HepG2 (cell line): ENCODE measurements around the gene ADIPOR2. TPM values are rescaled to one million over a fixed set of nuclear protein-coding genes. Genes with fewer than 3 reads are reported as not detected.

ENCODE experiments used
- AGO1 ChIP-seq: fragments of 200-400 bp; formaldehyde crosslinking; IDR thresholded peaks from 2 replicates; pipeline ENCODE4 v1.6.1; 2017; ENCODE audit warnings: mild to moderate bottlenecking, low read depth, low read length, moderate library complexity; ENCODE audit not compliant: poor library complexity, severe bottlenecking
- ATM ChIP-seq: fragments of 450-650 bp; IDR thresholded peaks from 2 replicates; pipeline ENCODE4 v1.7.1; 2017; ENCODE audit warnings: mild to moderate bottlenecking, borderline replicate concordance
- IKZF1 ChIP-seq: fragments of 450-650 bp; IDR thresholded peaks from 2 replicates; pipeline ENCODE4 v1.7.1; 2016
- KMT2A ChIP-seq: sonication (generic); formaldehyde crosslinking; IDR thresholded peaks from 2 replicates; pipeline ENCODE4 v1.4.0; 2020; ENCODE audit warnings: missing genetic modification reagents
- MIER2 ChIP-seq: IDR thresholded peaks from 2 replicates; pipeline ENCODE4 v1.6.1; 2016; ENCODE audit warnings: missing biosample characterization, missing genetic modification reagents
- REXO4 ChIP-seq: sonication (generic); formaldehyde crosslinking; IDR thresholded peaks from 2 replicates; pipeline ENCODE4 v1.8.0; 2022; ENCODE audit warnings: missing genetic modification reagents, mild to moderate bottlenecking, borderline replicate concordance
- SP1 ChIP-seq, 2 experiments: fragments of 450-650 bp in 1 of 2; sonication (generic) in 1 of 2; formaldehyde crosslinking in 1 of 2; IDR thresholded peaks; 2 replicates each; pipeline versions ENCODE4 v1.4.0 to v1.6.1; 2016 to 2020; ENCODE audit warnings: missing genetic modification reagents in 1 of 2
- TBX2 ChIP-seq: sonication (generic); formaldehyde crosslinking; IDR thresholded peaks from 2 replicates; pipeline ENCODE4 v1.5.0; 2020; ENCODE audit warnings: missing genetic modification reagents, mild to moderate bottlenecking, borderline replicate concordance
- U2AF1 ChIP-seq: fragments of 200-400 bp; formaldehyde crosslinking; optimal IDR thresholded peaks from 2 replicates; pipeline ENCODE3; 2017; ENCODE audit warnings: mild to moderate bottlenecking, low read depth, low read length
- ZIK1 ChIP-seq: sonication (generic); formaldehyde crosslinking; IDR thresholded peaks from 2 replicates; pipeline ENCODE4 v1.5.0; 2020; ENCODE audit warnings: mild to moderate bottlenecking, low read depth, missing genetic modification reagents, borderline replicate concordance
- ZNF317 ChIP-seq: sonication (generic); formaldehyde crosslinking; IDR thresholded peaks from 2 replicates; pipeline ENCODE4 v1.5.0; 2020; ENCODE audit warnings: mild to moderate bottlenecking, missing genetic modification reagents
- ZNF501 ChIP-seq: sonication (generic); formaldehyde crosslinking; IDR thresholded peaks from 2 replicates; pipeline ENCODE4 v1.5.1; 2020; ENCODE audit warnings: mild to moderate bottlenecking, moderate library complexity, missing genetic modification reagents
- polyA plus RNA-seq, 8 experiments: library from polyadenylated mRNA; depleted of rRNA in 3 of 8; stranded (reverse) in 7 of 8; unstranded in 1 of 8; fragments of >200 nt; fragmentation: Illumina TruSeq in 4 of 8; extraction: Trizol in 4 of 8; gene quantifications; 2 replicates each; pipeline versions ENCODE4 v1.2.1 to v1.2.3, GENCODE V29; 2011 to 2016; ENCODE audit warnings: low read depth in 4 of 8, missing spikeins in 1 of 8, mixed read lengths in 1 of 8; ENCODE audit not compliant: insufficient read depth in 1 of 8
- total RNA-seq, 5 experiments: library from RNA; depleted of rRNA; stranded (reverse); fragments of >200 nt; fragmentation: Illumina TruSeq; extraction: Trizol; gene quantifications; 2 replicates each; pipeline ENCODE4 v1.2.3, GENCODE V29; 2016; ENCODE audit warnings: low read depth in 1 of 5
- TF ChIP-seq, protein P1 (sequence below): sonication (generic); formaldehyde crosslinking; conservative IDR thresholded peaks from 2 replicates; pipeline ENCODE4 v1.8.1; 2023; ENCODE audit warnings: missing genetic modification reagents
- TF ChIP-seq, protein P2 (sequence below): sonication (generic); formaldehyde crosslinking; conservative IDR thresholded peaks from 2 replicates; pipeline ENCODE4 v1.4.0; 2020; ENCODE audit warnings: missing genetic modification reagents
- TF ChIP-seq, protein P3 (sequence below): sonication (generic); formaldehyde crosslinking; IDR thresholded peaks from 2 replicates; pipeline ENCODE4 v1.5.1; 2020; ENCODE audit warnings: mild to moderate bottlenecking, missing genetic modification reagents, borderline replicate concordance
- TF ChIP-seq, protein P4 (sequence below): sonication (generic); formaldehyde crosslinking; IDR thresholded peaks from 2 replicates; pipeline ENCODE4 v1.4.0; 2020; ENCODE audit warnings: mild to moderate bottlenecking, missing genetic modification reagents, borderline replicate concordance
- TF ChIP-seq, protein P5 (sequence below): sonication (generic); formaldehyde crosslinking; IDR thresholded peaks from 2 replicates; pipeline ENCODE4 v1.4.0; 2020; ENCODE audit warnings: missing genetic modification reagents

Gene ADIPOR2
- total and polyA plus RNA-seq, 2 of the 13 experiments (the other 11 are each of a cell fraction or from before 2014, with no cell fraction given): 35.2 to 52.2 TPM

DNA sequence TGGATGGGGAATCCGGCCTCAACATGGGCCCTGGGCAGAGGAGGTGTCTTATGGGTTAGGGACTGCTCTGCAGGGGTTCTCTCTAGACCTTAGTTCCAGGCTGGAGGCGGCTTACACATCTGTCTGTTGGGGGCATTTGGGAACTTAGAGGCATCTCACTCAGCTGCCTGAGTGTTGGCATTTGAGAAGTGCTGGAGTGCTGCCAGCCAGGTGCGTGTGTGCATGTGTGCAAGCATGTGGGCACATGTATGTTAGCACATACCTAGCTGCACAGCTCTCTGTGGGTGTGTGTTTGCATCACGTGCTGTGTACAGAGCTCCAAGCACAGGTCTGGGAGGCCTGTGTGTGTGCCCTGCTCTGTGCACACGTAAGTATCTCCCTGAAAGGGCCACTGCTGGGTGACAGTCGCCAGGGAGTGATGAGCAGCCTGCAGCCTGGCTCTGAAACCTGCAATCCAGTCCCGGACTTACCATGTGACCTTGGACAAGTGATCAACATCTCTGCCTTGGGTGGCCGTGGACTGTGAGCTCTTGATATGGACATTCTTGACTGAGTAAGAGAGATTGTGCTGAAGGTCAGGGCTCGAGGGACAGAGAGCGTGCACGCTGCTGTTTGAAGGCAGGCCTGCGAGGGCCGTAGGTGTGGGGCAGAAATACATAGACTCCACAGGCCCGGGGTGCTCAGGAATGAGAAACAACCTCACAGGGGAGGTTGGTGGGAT, 134.7 kb downstream of the ADIPOR2 start (continued):
- TF ChIP-seq, protein P1, sequence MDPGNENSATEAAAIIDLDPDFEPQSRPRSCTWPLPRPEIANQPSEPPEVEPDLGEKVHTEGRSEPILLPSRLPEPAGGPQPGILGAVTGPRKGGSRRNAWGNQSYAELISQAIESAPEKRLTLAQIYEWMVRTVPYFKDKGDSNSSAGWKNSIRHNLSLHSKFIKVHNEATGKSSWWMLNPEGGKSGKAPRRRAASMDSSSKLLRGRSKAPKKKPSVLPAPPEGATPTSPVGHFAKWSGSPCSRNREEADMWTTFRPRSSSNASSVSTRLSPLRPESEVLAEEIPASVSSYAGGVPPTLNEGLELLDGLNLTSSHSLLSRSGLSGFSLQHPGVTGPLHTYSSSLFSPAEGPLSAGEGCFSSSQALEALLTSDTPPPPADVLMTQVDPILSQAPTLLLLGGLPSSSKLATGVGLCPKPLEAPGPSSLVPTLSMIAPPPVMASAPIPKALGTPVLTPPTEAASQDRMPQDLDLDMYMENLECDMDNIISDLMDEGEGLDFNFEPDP (CRISPR knock-in tag): no peak
- TF ChIP-seq ZNF501 (CRISPR knock-in tag) (no peak), SP1 (IDR thresholded peaks at IDR 0.05) (no peak), SP1 (CRISPR knock-in tag; IDR thresholded peaks at IDR 0.05) (no peak), IKZF1 (no peak), ZIK1 (CRISPR knock-in tag) (no peak), ZNF317 (CRISPR knock-in tag) (no peak), U2AF1 (no peak), REXO4 (no peak), TBX2 (CRISPR knock-in tag) (peak; percentile 32; the same call in 1 of the 2 replicates), ATM (no peak), MIER2 (CRISPR knock-in tag) (peak; percentile 80), KMT2A (CRISPR knock-in tag) (no peak), AGO1 (no peak)
- TF ChIP-seq, protein P2, sequence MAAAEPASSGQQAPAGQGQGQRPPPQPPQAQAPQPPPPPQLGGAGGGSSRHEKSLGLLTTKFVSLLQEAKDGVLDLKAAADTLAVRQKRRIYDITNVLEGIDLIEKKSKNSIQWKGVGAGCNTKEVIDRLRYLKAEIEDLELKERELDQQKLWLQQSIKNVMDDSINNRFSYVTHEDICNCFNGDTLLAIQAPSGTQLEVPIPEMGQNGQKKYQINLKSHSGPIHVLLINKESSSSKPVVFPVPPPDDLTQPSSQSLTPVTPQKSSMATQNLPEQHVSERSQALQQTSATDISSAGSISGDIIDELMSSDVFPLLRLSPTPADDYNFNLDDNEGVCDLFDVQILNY: no peak
- TF ChIP-seq, protein P3, sequence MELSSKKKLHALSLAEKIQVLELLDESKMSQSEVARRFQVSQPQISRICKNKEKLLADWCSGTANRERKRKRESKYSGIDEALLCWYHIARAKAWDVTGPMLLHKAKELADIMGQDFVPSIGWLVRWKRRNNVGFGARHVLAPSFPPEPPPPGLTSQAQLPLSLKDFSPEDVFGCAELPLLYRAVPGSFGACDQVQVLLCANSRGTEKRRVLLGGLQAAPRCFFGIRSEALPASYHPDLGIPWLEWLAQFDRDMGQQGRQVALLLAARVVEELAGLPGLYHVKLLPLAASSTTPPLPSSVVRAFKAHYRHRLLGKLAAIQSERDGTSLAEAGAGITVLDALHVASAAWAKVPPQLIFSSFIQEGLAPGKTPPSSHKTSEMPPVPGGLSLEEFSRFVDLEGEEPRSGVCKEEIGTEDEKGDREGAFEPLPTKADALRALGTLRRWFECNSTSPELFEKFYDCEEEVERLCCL: no peak
- TF ChIP-seq, protein P4, sequence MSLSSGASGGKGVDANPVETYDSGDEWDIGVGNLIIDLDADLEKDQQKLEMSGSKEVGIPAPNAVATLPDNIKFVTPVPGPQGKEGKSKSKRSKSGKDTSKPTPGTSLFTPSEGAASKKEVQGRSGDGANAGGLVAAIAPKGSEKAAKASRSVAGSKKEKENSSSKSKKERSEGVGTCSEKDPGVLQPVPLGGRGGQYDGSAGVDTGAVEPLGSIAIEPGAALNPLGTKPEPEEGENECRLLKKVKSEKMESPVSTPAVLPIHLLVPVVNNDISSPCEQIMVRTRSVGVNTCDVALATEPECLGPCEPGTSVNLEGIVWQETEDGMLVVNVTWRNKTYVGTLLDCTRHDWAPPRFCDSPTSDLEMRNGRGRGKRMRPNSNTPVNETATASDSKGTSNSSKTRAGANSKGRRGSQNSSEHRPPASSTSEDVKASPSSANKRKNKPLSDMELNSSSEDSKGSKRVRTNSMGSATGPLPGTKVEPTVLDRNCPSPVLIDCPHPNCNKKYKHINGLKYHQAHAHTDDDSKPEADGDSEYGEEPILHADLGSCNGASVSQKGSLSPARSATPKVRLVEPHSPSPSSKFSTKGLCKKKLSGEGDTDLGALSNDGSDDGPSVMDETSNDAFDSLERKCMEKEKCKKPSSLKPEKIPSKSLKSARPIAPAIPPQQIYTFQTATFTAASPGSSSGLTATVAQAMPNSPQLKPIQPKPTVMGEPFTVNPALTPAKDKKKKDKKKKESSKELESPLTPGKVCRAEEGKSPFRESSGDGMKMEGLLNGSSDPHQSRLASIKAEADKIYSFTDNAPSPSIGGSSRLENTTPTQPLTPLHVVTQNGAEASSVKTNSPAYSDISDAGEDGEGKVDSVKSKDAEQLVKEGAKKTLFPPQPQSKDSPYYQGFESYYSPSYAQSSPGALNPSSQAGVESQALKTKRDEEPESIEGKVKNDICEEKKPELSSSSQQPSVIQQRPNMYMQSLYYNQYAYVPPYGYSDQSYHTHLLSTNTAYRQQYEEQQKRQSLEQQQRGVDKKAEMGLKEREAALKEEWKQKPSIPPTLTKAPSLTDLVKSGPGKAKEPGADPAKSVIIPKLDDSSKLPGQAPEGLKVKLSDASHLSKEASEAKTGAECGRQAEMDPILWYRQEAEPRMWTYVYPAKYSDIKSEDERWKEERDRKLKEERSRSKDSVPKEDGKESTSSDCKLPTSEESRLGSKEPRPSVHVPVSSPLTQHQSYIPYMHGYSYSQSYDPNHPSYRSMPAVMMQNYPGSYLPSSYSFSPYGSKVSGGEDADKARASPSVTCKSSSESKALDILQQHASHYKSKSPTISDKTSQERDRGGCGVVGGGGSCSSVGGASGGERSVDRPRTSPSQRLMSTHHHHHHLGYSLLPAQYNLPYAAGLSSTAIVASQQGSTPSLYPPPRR (CRISPR knock-in tag): peak; percentile 35; the same call in 1 of the 2 replicates
- TF ChIP-seq, protein P5, sequence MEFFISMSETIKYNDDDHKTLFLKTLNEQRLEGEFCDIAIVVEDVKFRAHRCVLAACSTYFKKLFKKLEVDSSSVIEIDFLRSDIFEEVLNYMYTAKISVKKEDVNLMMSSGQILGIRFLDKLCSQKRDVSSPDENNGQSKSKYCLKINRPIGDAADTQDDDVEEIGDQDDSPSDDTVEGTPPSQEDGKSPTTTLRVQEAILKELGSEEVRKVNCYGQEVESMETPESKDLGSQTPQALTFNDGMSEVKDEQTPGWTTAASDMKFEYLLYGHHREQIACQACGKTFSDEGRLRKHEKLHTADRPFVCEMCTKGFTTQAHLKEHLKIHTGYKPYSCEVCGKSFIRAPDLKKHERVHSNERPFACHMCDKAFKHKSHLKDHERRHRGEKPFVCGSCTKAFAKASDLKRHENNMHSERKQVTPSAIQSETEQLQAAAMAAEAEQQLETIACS (CRISPR knock-in tag): no peak
